GM10266 (cell line): ENCODE results near the gene CCDC106.

ENCODE experiments used
- DNase-seq: peaks from one replicate; pipeline ENCODE4 v3.0.0; 2012; ENCODE audit errors: extremely low spot score
- CTCF ChIP-seq: IDR thresholded peaks from 2 replicates; pipeline ENCODE4 v1.5.1; 2012; ENCODE audit warnings: mild to moderate bottlenecking, low read depth; ENCODE audit not compliant: control insufficient read depth, insufficient read depth; ENCODE audit errors: missing control alignments

The CCDC106 gene

GRCh38 chr19:55656988-55657747 is 9.2 kb downstream of the CCDC106 start:
- DNase-seq = no peak

GRCh38 chr19:55658846-55659459 is 10.9 kb downstream of the CCDC106 start:
- no peak for TF ChIP-seq CTCF
- DNase-seq = no peak

More at GRCh38 chr19:55656988-55657747, 9.2 kb downstream of the CCDC106 start:
- TF ChIP-seq CTCF = no peak

GRCh38 chr19:55659822-55660221 is 11.8 kb downstream of the CCDC106 start:
- TF ChIP-seq CTCF = no peak
- DNase-seq = no peak

GRCh38 chr19:55660404-55660803 is 12.4 kb downstream of the CCDC106 start:
- no peak for DNase-seq

GRCh38 chr19:55660991-55661390 is 13.0 kb downstream of the CCDC106 start:
- no peak for DNase-seq
- TF ChIP-seq CTCF = no peak

More at GRCh38 chr19:55660404-55660803, 12.4 kb downstream of the CCDC106 start:
- TF ChIP-seq CTCF = no peak

GRCh38 chr19:55661826-55662225 is 13.8 kb downstream of the CCDC106 start:
- TF ChIP-seq CTCF = no peak
- no peak for DNase-seq

GRCh38 chr19:55663846-55664536 is 16.0 kb downstream of the CCDC106 start:
- DNase-seq = no peak
- no peak for TF ChIP-seq CTCF
